AG04449 (cell line): ENCODE results near the gene OXGR1.

Experiments used
- CTCF ChIA-PET: fragments of 350-600 bp; formaldehyde crosslinking; extraction: SDS; loops from one replicate; lab custom pipeline; 2021; ENCODE audit warnings: antibody characterized with exemption; lab: Yijun Ruan, JAX
- POLR2A ChIA-PET: fragments of 400-600, 350-600 bp; formaldehyde crosslinking; extraction: SDS; loops from one replicate; lab custom pipeline; 2020; ENCODE audit warnings: antibody characterized with exemption, inconsistent platforms; lab: Yijun Ruan, JAX
- DNase-seq: peaks from one replicate; pipeline ENCODE4 v3.0.0-alpha.2; 2010; ENCODE audit warnings: low read depth, low spot score
- H3K4me3 ChIP-seq: 2 replicates; pipeline ENCODE4 v1.5.1; 2011; ENCODE audit warnings: low read depth, mild to moderate bottlenecking, control low read depth, low read length
- CTCF ChIP-seq: IDR thresholded peaks from one replicate; pipeline ENCODE4 v1.5.1; 2011; ENCODE audit warnings: mild to moderate bottlenecking, moderate library complexity, low read length, control low read depth, inconsistent platforms; ENCODE audit not compliant: insufficient read depth; ENCODE audit errors: missing control alignments

Gene OXGR1

GRCh38 chr13:97019236-97019635 is 25.0 kb upstream of the OXGR1 start:
- CTCF ChIA-PET: interaction anchor here (0.7 to 3.6 kb wide), 16 partner anchors 8 to 792 kb away, joined by 3 to 49 read pairs (median 5); no protein-coding TSS in a partner anchor
- no peak for DNase-seq
- H3K4me3 ChIP-seq: no peak overlapping the region
- no peak for TF ChIP-seq CTCF
- POLR2A ChIA-PET: no interaction called here

- no peak overlapping the region for H3K4me3 ChIP-seq
- POLR2A ChIA-PET: interaction anchor here (1.0 kb wide), 1 partner anchor 15 kb away, joined by 3 read pairs; no protein-coding TSS in a partner anchor
- CTCF ChIA-PET: interaction anchor here (0.6 to 3.6 kb wide), 25 partner anchors 9 to 795 kb away, joined by 3 to 49 read pairs (median 4); no protein-coding TSS in a partner anchor
- DNase-seq: no peak
- peak; percentile 77 for TF ChIP-seq CTCF
Measured at GRCh38 chr13:97018029-97018819, 23.9 kb upstream of the OXGR1 start.

- no peak for DNase-seq
- CTCF ChIA-PET: interaction anchor here (0.6 to 3.6 kb wide), 15 partner anchors 8 to 995 kb away, joined by 3 to 49 read pairs (median 5); no protein-coding TSS in a partner anchor
- POLR2A ChIA-PET: no interaction called here
- no peak overlapping the region for H3K4me3 ChIP-seq
- TF ChIP-seq CTCF: no peak
Measured at GRCh38 chr13:97017322-97017721, 23.0 kb upstream of the OXGR1 start.

- ChIA-PET POLR2A (no interaction called here), CTCF (interaction anchor here (1.0 to 3.1 kb wide), 5 partner anchors 13 to 784 kb away, joined by 3 to 8 read pairs (median 4); no protein-coding TSS in a partner anchor)
- no peak for TF ChIP-seq CTCF
- no peak overlapping the region for H3K4me3 ChIP-seq
- no peak for DNase-seq
Measured at GRCh38 chr13:97015661-97016350, 21.5 kb upstream of the OXGR1 start.

- no peak for DNase-seq
- no peak for TF ChIP-seq CTCF
- no peak overlapping the region for H3K4me3 ChIP-seq
- ChIA-PET POLR2A (no interaction called here), CTCF (interaction anchor here (1.0 to 1.4 kb wide), 2 partner anchors 14 to 347 kb away, joined by 4 read pairs; no protein-coding TSS in a partner anchor)
Measured at GRCh38 chr13:97012251-97013048, 18.2 kb upstream of the OXGR1 start.
